HG03439 (cell line): ENCODE measurements around the gene NLGN2.

Experiments
- ATAC-seq: cut with Tn5 transposase; IDR thresholded peaks from one replicate; pipeline ENCODE4 v1.9.1; 2021; ENCODE audit warnings: mild to moderate bottlenecking, moderate library complexity; ENCODE audit not compliant: unreplicated experiment

NLGN2 gene

GRCh38 chr17:7391307-7391706, 16.3 kb upstream of the NLGN2 start:
- no peak for ATAC-seq

- ATAC-seq: no peak
Observed at GRCh38 chr17:7392696-7393612, 14.7 kb upstream of the NLGN2 start.

DNA sequence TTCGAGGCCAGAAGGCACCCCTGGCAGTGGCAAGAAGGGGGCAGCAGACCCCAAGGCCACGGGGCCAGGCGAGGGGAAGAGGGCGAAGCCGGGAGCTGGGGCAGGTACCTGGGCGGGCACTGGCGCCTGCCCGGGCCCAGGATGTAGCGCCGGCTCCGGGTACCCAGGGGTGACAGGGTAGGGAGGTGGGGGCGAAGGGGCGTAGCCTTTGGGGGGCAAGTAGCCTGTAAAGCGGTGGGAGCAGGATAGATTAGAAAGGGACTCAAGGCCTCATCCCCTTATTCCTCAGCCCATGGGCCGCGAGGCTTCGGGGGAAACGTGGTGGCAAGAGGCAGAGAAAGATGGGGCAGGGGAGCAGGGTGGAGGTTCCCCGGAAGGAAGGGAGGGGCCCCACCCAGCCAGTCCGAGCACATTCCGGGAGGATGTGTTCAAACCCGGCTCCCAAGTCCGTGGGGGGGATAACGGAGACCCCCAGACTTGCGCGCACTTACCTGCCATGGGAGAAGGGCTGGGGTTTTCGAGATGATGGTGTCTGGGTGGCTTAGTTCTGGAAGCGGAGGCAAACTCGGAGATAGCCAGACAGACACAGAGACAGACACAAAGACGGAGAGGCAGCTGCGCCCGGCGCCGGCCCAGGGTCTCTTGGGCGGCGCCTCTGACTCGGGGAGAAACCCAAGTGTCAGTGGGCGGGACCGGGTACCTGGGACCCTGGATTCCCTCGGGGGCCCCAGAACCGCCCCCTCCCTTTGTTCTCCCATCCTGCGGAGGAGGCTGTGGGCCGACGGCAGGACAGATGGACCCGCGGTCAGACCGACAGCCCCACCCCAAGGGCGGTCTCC, 13.8 kb upstream of the NLGN2 start:
- ATAC-seq: peak; percentile 46

DNA sequence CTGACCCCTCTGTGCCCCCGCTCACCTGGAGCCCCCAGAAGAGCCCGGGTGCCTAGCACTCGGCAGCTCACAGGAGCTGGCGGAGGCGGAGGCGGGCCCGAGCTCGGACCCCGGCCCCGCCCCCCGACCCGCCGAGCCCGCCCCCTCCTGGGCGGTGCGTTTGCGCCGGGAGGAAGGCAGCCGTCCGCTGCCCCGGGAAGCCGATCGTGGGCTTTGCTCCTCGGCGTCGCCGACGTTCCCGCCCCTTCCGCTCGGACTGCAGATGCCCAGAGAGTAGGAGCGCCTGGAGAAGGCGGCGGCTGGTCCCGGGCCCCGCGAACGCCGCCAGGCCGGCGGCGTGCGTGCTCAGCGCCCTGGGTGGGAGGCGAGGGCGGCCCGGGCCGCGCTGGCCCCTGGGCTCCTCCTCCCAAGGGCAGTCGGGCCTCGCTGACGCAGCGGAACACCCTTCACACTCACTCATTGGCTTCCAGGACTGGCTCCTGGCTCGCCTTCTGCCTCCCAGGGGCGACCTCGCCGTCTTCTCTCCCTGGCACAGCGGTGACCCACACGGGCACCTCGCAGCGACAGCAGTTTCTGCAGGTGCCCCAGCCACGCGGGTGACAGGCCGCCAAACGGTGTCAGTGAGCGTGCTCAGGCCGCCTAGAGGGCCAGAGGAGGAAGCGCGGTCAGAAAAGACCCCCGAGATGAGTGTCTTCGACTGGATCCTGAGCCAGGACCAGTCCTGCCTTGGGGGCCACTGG, 13.0 kb upstream of the NLGN2 start, which contains the start of gene PLSCR3:
Gene PLSCR3 (minus strand): TSS at position 74 of the 740 bp plus-strand sequence. CDS start 415 bp downstream, outside the sequence.
- peak; percentile 77 for ATAC-seq

DNA sequence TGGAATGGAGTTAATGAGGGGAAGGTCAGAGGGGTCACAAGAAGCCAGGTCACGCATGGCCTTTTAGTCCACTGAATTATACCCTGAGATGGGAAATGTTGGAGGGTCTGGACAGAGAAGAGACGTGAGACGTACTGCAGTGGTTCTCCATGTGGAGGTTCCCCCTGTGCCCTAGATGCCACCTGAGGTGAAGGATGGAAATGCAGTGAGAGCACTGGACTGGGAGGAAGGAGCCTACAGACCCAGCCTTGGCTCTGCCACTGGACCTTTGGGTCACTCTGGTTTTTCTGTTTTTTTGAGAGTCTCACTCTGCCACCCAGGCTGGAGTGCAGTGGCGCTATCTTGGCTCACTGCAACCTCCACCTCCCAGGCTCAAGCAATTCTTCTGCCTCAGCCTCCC, 11.5 kb upstream of the NLGN2 start:
- ATAC-seq: no peak

- no peak for ATAC-seq
Observed at GRCh38 chr17:7398612-7399011, 9.0 kb upstream of the NLGN2 start.

DNA sequence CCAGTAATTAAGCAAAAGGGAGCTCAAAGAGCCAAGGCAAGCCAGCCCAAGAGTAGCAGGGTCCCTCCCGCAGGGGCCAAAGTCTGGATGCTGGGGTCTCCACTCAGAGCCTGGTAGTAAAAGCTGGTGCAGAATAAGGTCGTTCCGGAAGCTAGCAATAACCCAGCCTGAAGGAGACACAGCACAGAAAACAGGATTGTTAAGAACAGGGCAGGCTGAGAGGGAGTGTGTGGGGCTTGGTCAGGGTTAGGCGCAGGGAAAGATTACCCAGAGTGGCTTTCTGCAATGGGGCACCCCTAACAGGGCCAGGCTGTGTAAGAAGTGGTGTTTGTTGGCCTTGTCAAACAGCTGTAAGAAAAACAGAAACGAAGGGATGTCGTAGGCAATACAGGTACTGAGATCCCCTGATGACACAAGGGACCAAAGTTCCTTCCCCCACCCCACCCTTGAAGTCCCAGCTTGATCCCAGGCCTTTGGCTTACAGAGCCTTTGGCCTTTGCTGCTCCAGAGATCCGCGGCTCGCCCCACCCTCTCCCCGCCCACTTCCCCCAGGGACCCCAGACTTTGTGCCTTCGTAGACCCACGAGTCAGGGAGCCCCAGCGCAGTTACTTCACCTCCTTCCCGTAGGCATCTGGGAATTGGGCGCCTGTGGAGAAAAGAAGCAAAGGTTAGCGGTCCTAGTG, 4.5 kb upstream of the NLGN2 start:
- ATAC-seq: no peak

DNA sequence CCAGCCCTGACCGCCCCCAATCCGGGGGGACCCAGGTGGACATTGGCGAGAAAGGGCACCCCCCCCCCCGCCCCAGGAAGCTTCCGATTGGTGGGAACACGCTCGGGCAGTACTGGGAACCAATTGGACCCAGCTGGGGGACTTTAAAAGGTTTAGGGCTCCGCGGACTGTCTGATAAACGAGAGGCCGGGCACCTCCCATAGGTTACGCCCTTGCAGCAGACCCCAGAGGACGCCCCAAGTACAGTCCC, 4.0 kb upstream of the NLGN2 start:
- peak; percentile 11 for ATAC-seq

DNA sequence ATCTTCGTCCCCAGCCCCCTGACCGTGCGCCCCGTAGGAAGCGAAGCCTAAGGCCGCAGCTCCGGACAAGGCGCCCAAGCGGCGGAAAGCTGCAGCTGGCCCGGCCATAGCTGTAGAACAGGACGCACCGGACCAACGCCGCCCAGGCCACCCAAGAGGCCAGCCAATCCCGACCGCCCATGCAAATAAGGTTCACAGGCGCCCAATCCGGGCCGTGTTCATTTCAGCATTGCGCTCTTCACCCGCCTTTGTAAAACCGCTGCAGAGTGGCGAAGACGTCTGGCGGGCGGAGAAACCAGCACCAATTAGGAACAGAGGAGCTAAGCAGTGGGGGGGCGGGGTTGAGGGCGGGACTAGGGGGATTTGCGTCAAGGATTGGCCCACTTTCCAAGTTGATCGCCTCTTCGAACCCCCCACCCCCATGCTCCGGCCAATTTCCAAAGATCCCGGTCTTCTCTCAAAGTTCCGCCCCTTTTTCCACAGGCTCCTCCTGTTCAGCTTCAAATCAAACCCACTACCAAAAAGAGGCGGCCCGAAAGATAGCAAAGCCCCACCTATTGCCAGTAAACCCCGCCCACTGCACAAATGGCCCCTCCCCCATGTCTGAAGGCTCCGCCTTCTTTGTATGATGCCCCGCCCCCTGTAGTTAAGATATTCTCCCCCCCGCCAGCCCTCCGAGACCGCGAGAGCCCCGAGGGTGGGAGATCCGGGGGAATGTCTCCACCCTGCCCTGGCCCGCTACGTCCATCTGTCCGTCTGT, 3.5 kb upstream of the NLGN2 start, which contains the start of gene TMEM256:
Gene TMEM256 (minus strand): TSS at position 121 of the 760 bp plus-strand sequence. CDS start 13 bp downstream, at position 108.
- ATAC-seq: peak; percentile 90

DNA sequence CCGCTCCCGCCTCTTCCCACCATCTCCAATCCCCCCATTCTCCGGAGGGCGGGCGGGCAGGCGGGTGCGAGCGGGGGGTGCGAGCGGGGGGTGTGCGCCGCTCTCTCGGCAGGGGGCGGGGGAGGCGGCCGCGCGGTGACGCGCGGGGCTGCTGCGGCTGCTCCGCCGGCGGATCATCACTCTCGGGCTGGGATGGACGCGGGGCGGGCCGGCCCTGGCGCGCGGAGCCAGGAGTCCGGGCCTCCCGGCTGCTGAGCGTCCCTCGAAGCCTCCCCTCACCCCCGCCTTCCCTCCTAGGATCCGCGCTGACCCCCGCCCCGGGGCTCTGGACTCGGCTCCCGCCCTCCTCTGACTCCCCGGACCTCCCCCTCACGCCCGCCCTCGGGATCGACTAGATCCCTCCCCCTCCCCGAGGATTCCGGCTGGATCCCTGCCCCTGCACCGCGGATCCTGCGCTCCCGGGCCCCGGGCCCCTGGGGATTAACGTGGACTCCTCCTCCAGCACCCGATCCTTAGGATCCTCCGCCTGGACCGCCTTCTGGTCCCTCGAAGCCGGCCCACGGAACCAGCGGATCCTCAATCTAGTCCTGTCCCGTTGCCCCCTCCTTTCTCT, 2.8 kb upstream of the NLGN2 start:
- peak; percentile 3 for ATAC-seq

DNA sequence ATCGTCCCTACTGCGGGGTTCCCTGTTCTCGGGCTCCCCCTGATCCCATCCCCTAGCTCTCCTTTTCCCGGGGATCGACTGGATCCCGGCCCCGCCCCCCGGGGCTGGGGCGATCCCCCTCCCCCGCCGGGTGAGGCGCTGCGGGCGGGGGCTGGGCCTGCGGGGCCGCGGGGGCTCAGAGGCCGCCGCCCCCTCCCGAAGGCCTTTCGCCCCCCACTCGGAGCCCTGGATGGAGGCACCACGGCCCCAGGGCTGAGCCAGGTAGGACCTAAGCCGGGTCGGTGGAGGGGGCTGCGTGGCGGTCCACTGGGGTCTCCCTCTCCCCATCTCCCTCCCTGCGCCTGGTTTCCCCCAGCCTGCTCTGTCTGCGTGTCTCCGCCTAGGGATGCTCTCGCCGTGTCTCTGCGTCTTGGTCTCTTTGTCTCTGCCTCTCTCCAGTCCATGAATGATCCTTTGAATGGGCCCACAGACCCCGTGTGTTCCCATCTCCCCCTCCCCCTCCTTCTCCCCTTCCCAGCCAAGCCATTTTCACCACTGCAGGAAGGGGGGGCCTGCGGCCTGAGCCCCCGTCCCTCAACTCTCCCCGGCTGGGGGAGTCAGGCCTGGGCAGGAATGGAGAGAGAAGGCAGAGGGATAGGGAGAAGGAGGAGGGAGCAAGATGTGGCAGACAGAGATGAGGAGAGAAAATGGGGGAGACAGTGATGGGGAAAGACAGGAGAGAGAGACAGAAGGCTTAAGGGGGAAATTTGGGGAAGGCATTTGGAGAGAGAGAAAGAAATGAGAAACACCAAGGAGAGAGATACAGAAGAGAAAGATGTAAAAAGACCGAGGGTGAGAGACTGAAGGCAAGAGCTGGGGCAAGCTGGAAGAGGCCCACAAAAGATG, 2.1 kb upstream of the NLGN2 start:
- ATAC-seq: no peak

- ATAC-seq: no peak
Observed at GRCh38 chr17:7406235-7406825, 1.3 kb upstream of the NLGN2 start.

- no peak for ATAC-seq
Observed at GRCh38 chr17:7407082-7407481, 563 bp upstream of the NLGN2 start.

GRCh38 chr17:7408252-7408727, 645 bp downstream of the NLGN2 start:
- no peak for ATAC-seq

- no peak for ATAC-seq
Observed at GRCh38 chr17:7408863-7409262, 1.2 kb downstream of the NLGN2 start.

- ATAC-seq: no peak
Observed at GRCh38 chr17:7409716-7410115, 2.1 kb downstream of the NLGN2 start.

GRCh38 chr17:7410634-7411426, 3.2 kb downstream of the NLGN2 start:
- no peak for ATAC-seq
